Cardiac muscle cell (in vitro differentiated cells and primary cell): ENCODE results near the gene GFOD2. TPM values are rescaled to one million over a fixed set of nuclear protein-coding genes. Genes with fewer than 3 reads are reported as not detected.

Experiments
- DNase-seq, 2 donors: peaks; one replicate each; pipeline versions ENCODE4 v3.0.0 to v3.0.0-alpha.2; 2010 to 2017; ENCODE audit warnings: low read depth in 1 of 2, low spot score in 1 of 2
- H3K27ac ChIP-seq: fragments of 200-600 bp; sonication (generic); 2 replicates; pipeline ENCODE4 v1.5.1; 2016
- H3K27me3 ChIP-seq: fragments of 200-600 bp; sonication (generic); 2 replicates; pipeline ENCODE4 v1.6.0; 2016; ENCODE audit warnings: control low read depth
- H3K36me3 ChIP-seq: fragments of 200-600 bp; sonication (generic); 2 replicates; pipeline ENCODE4 v1.5.1; 2016; ENCODE audit warnings: control low read depth
- H3K4me1 ChIP-seq: fragments of 200-600 bp; sonication (generic); 2 replicates; pipeline ENCODE4 v1.8.1; 2017; ENCODE audit warnings: low read depth, mild to moderate bottlenecking, mixed run types
- H3K4me3 ChIP-seq: fragments of 200-600 bp; sonication (generic); 2 replicates; pipeline ENCODE4 v1.5.1; 2016; ENCODE audit warnings: mild to moderate bottlenecking
- H3K9me3 ChIP-seq: fragments of 200-600 bp; sonication (generic); 2 replicates; pipeline ENCODE4 v1.5.1; 2017; ENCODE audit warnings: low read depth, mild to moderate bottlenecking, control low read depth
- CTCF ChIP-seq: IDR thresholded peaks from 2 replicates; pipeline ENCODE4 v1.5.1; 2012; ENCODE audit warnings: low read depth, mild to moderate bottlenecking, low read length
- polyA plus RNA-seq: library from polyadenylated mRNA; unstranded; fragments of >200 nt; fragmentation: Nextera tagmentation; extraction: Ambion mirVana; gene quantifications from 2 replicates; pipeline ENCODE4 v1.2.1, GENCODE V29; 2016
- total RNA-seq: library from RNA; depleted of rRNA; stranded (reverse); fragments of >200 nt; gene quantifications from 2 replicates; pipeline ENCODE4 v1.2.3, GENCODE V29; 2016

Gene GFOD2
- total RNA-seq (5.9 and 8.4 TPM in 2 replicates), polyA plus RNA-seq (2.2 and 5.6 TPM in 2 replicates)

- Histone ChIP-seq H3K4me3 (peak within 1 kb of the TSS; percentile 95), H3K4me1 (no peaks in the 10 kb centered on the region), H3K9me3 (no peaks in the 10 kb centered on the region), H3K27ac (no peak within 1 kb of the TSS), H3K27me3 (peaks cover 81% of the 10 kb centered on the region), H3K36me3 (no peaks in the 10 kb centered on the region)
- DNase-seq, result peak; percentile 95 to 96
- no peak for TF ChIP-seq CTCF
Measured at GRCh38 chr16:67719048-67719777, at the start of gene GFOD2. Gene GFOD2, minus strand, starts transcription at chr16:67719316. Its CDS starts 33,601 bp downstream, at chr16:67685715.

GRCh38 chr16:67767953-67768352, 48.8 kb upstream of the GFOD2 start:
- no peak for TF ChIP-seq CTCF
- DNase-seq, result peak in 1 of 2 donors; percentile 66
- no peak overlapping the region for H3K4me3 ChIP-seq
- H3K27ac ChIP-seq, result no peak overlapping the region
- peaks cover 98% of the 10 kb centered on the region for H3K27me3 ChIP-seq
- no peaks in the 10 kb centered on the region for H3K9me3 ChIP-seq
- no peaks in the 10 kb centered on the region for H3K4me1 ChIP-seq
- no peaks in the 10 kb centered on the region for H3K36me3 ChIP-seq

GRCh38 chr16:67766291-67766690, 47.2 kb upstream of the GFOD2 start:
- no peak overlapping the region for H3K4me3 ChIP-seq
- TF ChIP-seq CTCF, result no peak
- H3K4me1 ChIP-seq, result no peaks in the 10 kb centered on the region
- no peak overlapping the region for H3K27ac ChIP-seq
- peaks cover 98% of the 10 kb centered on the region for H3K27me3 ChIP-seq
- no peaks in the 10 kb centered on the region for H3K9me3 ChIP-seq
- DNase-seq, result no peak
- H3K36me3 ChIP-seq, result no peaks in the 10 kb centered on the region

GRCh38 chr16:67764158-67764667, 45.1 kb upstream of the GFOD2 start:
- Histone ChIP-seq H3K9me3 (no peaks in the 10 kb centered on the region), H3K4me3 (no peak overlapping the region), H3K4me1 (no peaks in the 10 kb centered on the region), H3K27ac (no peak overlapping the region), H3K36me3 (no peaks in the 10 kb centered on the region), H3K27me3 (peaks cover 100% of the 10 kb centered on the region)
- TF ChIP-seq CTCF, result no peak
- DNase-seq, result peak in 1 of 2 donors; percentile 10

GRCh38 chr16:67763066-67763465, 44.0 kb upstream of the GFOD2 start:
- Histone ChIP-seq H3K9me3 (no peaks in the 10 kb centered on the region), H3K27me3 (peaks cover 100% of the 10 kb centered on the region), H3K27ac (no peak overlapping the region), H3K4me1 (no peaks in the 10 kb centered on the region), H3K4me3 (no peak overlapping the region), H3K36me3 (no peaks in the 10 kb centered on the region)
- TF ChIP-seq CTCF, result no peak
- DNase-seq, result no peak
